ENCODE measurements around the gene CACNB2. TPM values are rescaled to one million over a fixed set of nuclear protein-coding genes. Genes with fewer than 3 reads are reported as not detected.

The CACNB2 gene
- total RNA-seq, 4 donors from 2014 or later, result 1.6 to 13.8 (median 5.0) TPM

GRCh38 chr10:18113881-18114280, 26.3 kb upstream of the CACNB2 start:
- Histone ChIP-seq H3K9me3 (no peaks in the 10 kb centered on the region), H3K36me3 (no peaks in the 10 kb centered on the region), H3K27me3 (no peaks in the 10 kb centered on the region), H3K4me3 (no peak overlapping the region), H3K27ac (no peak overlapping the region), H3K4me1 (no peaks in the 10 kb centered on the region)
- TF ChIP-seq, protein P1, sequence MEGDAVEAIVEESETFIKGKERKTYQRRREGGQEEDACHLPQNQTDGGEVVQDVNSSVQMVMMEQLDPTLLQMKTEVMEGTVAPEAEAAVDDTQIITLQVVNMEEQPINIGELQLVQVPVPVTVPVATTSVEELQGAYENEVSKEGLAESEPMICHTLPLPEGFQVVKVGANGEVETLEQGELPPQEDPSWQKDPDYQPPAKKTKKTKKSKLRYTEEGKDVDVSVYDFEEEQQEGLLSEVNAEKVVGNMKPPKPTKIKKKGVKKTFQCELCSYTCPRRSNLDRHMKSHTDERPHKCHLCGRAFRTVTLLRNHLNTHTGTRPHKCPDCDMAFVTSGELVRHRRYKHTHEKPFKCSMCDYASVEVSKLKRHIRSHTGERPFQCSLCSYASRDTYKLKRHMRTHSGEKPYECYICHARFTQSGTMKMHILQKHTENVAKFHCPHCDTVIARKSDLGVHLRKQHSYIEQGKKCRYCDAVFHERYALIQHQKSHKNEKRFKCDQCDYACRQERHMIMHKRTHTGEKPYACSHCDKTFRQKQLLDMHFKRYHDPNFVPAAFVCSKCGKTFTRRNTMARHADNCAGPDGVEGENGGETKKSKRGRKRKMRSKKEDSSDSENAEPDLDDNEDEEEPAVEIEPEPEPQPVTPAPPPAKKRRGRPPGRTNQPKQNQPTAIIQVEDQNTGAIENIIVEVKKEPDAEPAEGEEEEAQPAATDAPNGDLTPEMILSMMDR (IDR thresholded peaks at IDR 0.05), result no peak
- TF ChIP-seq EP300 (IDR thresholded peaks at IDR 0.05), result no peak
- TF ChIP-seq POLR2A (IDR thresholded peaks at IDR 0.05), result no peak
- no peak for DNase-seq (ENCODE audit: low spot score in 2 of 2)
- WGBS, 2 donors, result 75 to 79% methylated on average over 1 of the region's 1 CpG

DNA sequence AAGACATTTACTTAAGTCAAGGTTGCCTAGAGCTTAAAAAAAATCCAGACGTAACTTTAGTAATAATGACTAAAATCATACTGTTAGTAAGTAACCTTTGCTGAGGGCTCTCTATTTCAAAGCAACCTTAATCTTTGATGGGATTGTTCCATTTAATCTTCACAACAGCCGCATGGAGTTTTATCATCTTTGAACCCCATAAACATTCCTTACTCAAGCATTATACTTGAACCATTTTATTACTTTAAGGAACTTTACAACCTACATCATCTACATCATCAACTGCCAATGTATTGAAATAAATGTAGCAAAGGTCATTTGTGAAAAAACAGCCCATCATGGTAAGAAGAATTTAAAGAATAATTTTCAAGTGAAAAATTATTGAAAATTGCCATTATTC, 22.9 kb upstream of the CACNB2 start:
- Histone ChIP-seq H3K27ac (no peak overlapping the region), H3K36me3 (no peaks in the 10 kb centered on the region), H3K27me3 (no peaks in the 10 kb centered on the region), H3K4me1 (no peaks in the 10 kb centered on the region), H3K9me3 (no peaks in the 10 kb centered on the region), H3K4me3 (no peak overlapping the region)
- no peak for DNase-seq (ENCODE audit: low spot score in 2 of 2)
- TF ChIP-seq, protein P1 (IDR thresholded peaks at IDR 0.05), result no peak
- whole genome bisulfite sequencing, 2 donors, result 78 to 88% methylated on average over 2 of the region's 2 CpGs

- WGBS, 2 donors, result 84 to 90% methylated on average over 3 of the region's 3 CpGs
- Histone ChIP-seq H3K27me3 (no peaks in the 10 kb centered on the region), H3K4me1 (no peaks in the 10 kb centered on the region), H3K9me3 (no peaks in the 10 kb centered on the region), H3K4me3 (no peak overlapping the region), H3K27ac (no peak overlapping the region), H3K36me3 (no peaks in the 10 kb centered on the region)
- TF ChIP-seq POLR2A (IDR thresholded peaks at IDR 0.05), result no peak
- no peak for TF ChIP-seq EP300 (IDR thresholded peaks at IDR 0.05)
- TF ChIP-seq, protein P1 (IDR thresholded peaks at IDR 0.05), result no peak
- no peak for DNase-seq (ENCODE audit: low spot score in 2 of 2)
Measured at GRCh38 chr10:18122753-18123152, 17.5 kb upstream of the CACNB2 start.

GRCh38 chr10:18133046-18133445, 7.2 kb upstream of the CACNB2 start:
- Histone ChIP-seq H3K9me3 (no peaks in the 10 kb centered on the region), H3K27ac (no peak overlapping the region), H3K27me3 (no peaks in the 10 kb centered on the region), H3K4me3 (no peak overlapping the region), H3K36me3 (no peaks in the 10 kb centered on the region), H3K4me1 (no peaks in the 10 kb centered on the region)
- DNase-seq (ENCODE audit: low spot score in 2 of 2), result no peak
- TF ChIP-seq POLR2A (IDR thresholded peaks at IDR 0.05), result no peak
- no peak for TF ChIP-seq EP300 (IDR thresholded peaks at IDR 0.05)
- TF ChIP-seq, protein P1 (IDR thresholded peaks at IDR 0.05), result no peak
- 88 to 97% methylated on average over 3 of the region's 3 CpGs for WGBS, 2 donors

DNA sequence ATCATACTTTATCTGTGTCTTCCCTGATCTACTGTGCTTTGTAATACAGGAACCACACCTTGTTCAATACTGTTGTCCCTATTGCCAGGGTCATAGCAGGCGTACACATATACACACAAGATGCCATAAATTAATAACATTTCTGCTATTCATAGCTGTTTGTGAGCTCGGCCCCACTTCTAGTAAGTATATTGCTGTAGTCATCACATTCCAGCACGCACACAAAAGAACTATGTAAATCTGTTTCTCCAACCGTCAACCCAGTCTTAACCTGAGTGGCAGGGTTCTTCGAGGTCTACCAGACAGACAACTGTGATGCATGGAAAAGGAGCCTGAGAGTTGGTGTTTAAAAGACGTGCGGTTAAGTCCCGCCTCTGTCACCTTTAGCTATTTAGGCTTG, 5.7 kb upstream of the CACNB2 start:
- no peaks in the 10 kb centered on the region for H3K36me3 ChIP-seq
- 65 to 75% methylated on average over 8 of the region's 8 CpGs for WGBS, 2 donors
- H3K27ac ChIP-seq, result no peak overlapping the region

More for the DNA sequence above, 5.7 kb upstream of the CACNB2 start:
- DNase-seq (ENCODE audit: low spot score in 2 of 2), result no peak
- TF ChIP-seq, protein P1 (IDR thresholded peaks at IDR 0.05), result no peak
- Histone ChIP-seq H3K27me3 (peaks cover 0 to 11% of the 10 kb centered on the region in 2 donors), H3K9me3 (no peaks in the 10 kb centered on the region), H3K4me3 (no peak overlapping the region), H3K4me1 (peaks cover 0 to under 1% (median 0%) of the 10 kb centered on the region in 4 donors)

Data from tibial nerve (tissue), 4 donors.